GM18858 (cell line): ENCODE data around the gene LEMD2.

ENCODE experiments used
- ATAC-seq: cut with Tn5 transposase; IDR thresholded peaks from one replicate; pipeline ENCODE4 v1.9.1; 2021; ENCODE audit not compliant: unreplicated experiment

Gene LEMD2

GRCh38 chr6:33777398-33778388, 11.2 kb downstream of the LEMD2 start:
- ATAC-seq: no peak

DNA sequence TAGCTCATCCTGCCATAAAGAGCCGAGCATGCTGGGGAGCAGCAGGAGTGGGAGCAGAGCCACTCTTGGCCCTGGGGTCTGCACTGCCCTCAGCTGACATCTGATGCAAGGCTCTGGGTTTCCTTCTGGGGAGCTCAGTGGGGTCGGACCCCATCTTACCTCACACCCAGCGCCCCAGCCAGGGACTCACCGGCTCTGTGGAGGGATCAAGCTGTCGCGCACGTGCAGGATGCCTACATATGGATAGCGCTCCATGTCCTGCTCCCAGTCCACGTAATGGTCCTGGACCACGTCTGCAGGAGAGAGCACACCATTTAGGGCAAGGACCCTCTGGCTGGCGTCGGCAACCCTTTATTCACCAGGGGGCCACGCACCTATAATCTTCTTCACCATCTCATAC, 12.2 kb downstream of the LEMD2 start:
- ATAC-seq: no peak

DNA sequence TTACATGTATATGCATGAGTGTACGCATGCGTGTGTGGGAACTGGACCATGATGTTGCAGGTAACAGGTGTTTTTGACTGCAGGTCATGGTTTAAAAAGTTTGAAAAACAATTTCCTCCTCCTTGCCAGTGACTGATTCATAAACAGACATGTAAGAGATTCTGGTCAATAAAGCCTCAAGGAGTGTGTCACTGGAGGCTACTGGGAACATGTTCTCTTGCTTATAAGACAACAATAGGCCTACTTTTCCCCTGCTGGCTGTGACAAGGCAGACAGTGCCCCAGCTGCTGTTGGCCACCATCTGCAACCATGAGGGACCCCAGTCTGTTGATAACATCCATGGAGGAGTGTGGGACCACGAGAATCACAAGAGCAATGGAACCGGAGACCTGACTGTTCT, 12.7 kb downstream of the LEMD2 start:
- no peak for ATAC-seq

DNA sequence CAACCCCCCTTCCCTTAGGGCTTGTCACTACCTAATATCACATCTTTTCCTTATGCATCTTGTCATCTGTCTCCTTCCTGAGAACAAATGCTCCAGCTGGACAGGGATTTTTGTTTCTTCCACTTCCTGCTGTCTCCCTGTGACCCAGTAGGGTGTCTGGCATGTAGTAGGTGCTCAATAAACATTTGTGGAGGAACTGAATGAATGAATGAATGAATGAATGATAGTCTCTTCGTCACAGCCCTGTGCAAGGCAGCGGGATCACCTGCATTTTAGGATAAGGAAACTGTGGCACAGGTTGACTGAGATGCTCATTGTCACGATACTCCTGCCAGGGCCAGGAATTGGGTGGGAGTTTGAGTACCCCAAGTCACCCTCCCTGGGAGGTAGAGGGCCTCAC, 14.2 kb downstream of the LEMD2 start:
- ATAC-seq: no peak

DNA sequence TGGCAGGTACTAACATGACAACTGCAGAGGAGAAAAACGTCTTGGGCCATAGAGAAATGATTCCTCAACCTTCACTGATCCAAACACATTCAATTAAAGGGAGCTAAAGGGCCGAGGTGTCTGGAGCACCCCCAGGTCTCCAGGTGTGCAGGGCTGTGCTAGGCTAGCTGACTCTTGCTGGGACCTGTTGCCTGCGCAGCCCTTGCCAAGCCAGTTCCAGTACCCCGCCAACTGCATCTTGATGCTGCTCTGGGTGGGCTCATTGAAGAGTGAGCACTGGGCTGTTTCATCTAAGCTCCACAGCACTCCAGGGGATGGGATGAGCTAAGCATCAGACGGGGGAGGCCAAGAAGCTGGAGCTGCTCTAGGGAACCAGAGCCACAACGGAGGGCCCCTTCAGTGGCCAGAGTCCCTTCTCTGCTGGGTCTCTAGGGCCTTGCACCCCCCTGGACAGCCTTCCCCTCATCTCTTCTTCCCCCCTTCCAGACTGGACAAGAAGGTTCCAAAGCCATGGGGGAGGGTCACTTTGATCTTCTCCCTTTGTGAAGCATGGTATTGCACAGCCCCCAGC, 15.9 kb downstream of the LEMD2 start:
- ATAC-seq: no peak

DNA sequence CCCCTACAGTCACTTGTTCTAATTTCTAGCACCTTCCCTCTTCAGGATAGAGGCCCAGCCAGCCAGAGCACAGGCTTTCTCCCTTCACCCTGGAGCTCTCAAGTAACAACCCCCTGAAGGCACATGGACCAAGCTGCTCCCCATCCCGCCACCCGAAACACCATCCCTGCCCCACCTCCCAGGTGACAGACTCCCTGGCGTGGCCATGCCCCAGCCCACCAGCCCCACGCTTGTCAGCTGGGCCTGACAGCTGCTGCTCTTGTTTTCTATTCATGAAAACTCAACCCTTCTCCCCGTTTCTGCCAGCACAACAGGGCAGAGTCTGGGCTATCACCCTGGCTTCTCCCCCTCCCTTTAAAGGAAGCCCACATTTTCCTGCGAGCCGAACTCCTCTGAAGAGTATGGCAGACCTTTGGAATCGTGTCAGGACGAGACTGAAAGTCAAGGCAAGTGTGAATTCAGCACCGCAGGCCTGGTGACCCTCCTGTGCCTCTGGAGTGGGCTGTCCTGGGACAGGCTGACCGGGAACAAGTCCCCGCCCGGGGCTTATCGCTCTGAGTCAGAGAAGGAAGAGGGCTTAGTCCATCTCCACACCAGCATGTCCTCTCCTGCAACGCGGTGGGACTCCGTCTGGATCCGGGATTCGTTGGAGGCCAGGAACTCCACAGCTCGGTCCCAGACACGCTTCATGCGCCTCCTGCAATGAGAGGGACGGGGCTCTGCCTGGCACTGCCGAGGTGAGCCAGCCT, 16.7 kb downstream of the LEMD2 start:
- no peak for ATAC-seq

DNA sequence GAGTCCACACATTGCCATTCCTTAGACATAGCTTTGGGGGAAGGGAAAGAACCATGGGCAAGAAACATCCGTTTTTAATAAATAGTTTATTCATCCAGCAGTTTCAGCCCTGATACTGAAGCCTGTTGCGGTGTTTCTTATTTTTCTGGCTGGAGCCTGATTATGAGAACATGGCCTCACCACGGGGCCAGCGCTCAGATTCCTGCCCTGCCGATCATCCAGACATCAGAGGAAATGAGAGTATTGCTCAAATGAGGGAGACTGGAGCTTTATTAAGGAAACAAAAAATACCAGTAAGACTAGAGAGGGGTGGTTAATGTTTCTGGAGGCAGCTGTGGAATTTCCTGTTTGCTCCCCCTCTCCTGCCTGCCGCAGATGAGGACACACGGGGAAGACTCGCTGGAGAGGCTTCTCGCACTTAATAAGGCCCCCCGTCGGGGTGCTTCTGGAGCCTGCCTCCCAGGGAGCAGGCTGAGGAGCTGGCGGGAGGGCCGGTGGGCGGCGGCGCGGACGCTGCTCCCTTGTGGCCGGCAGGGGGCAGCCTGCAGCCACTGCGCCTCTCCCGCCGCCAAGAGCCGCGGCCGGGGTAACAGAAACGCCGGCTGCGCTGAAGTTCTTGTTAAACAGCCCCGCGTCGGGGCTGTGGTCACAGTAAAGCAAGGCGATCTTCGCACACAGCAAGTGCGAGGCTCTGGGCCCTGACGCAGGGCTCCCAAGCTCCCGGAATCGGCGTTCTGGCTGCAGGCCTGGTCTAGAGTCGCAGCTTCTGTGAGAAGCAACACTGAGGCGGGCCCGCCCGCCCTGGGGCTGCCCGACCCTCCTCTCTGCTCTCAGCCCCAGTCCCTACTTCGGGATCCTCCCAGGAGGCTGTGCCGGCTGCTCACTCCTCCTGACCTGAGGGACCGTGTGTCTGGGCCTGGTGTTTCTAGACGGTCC, 17.5 kb downstream of the LEMD2 start:
- ATAC-seq: no peak

DNA sequence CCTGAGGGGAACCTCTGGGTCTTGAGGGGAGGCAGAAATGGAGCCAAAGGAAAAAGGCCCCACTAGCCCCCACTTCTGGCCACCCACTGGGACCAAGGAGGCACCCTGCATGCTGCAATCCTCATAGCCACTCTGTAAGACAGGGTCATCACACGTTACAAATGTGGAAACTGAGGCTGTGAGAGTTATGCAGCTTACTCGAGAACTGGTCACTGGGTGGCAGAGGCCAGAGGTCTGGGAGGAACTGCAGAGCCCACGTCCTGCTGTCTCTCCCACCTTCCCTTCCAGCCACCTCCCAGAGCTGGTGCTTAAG, 18.1 kb downstream of the LEMD2 start:
- ATAC-seq: no peak

DNA sequence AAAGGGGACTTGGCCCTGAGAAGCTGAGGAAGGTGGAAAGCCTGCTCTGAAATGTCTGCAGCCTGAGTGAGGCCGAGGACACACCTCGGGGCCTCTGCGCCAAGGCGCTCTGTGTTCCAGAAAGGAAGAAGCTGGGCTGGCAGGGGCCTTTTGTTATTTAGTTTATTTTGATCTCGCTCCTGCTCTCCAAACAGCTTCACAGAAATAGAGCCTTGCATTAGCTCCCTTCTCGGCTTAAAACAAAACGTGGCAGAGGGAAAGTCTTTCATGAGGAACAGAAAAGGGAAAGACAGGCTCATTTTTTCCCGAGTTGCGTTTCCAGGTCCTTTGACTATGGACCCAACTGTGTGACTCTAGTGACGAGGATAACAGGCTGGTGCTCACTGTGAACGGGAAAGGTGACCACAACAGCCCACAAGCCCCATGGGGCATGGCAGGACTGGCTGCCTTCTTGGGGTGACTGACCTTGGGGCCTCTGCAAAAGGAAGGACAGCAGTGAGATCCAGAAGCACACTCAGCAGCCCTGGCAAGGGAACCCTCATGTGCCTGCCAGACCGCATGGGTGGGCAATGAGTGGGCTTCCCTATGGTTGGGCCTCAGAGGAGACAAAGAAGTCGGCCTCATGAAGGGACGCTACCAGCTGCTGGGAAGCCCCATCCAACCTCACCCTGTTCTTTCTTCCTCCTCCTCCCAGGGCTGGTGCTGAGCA, 18.7 kb downstream of the LEMD2 start:
- no peak for ATAC-seq

- no peak for ATAC-seq
These were observed 19.6 kb downstream of the LEMD2 start for GRCh38 chr6:33769248-33769821.

DNA sequence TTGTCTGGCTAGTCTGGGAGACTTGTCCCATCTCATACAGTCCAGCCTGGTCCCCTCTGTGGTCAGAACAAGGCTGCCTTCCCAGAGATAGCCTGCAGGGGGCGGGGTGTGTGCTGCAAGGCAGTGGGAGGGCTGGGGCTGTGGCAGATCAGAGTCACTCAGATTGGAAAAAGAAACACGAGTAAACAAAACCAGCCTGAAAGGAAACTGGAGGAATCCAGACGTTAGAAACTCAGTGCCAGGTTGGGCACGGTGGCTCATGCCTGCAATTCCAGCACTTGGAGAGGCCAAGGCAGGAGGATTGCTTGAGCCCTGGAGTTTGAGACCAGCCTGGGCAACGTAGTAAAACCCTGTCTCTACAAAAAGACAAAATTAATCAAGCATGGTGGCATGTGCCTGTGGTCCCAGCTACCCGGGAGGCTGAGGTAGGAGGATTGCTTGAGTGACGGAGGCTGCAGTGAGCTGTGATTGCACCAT, 20.2 kb downstream of the LEMD2 start:
- ATAC-seq: no peak

- ATAC-seq: no peak
These were observed 21.7 kb downstream of the LEMD2 start for GRCh38 chr6:33766921-33767907.

- no peak for ATAC-seq
These were observed 23.6 kb downstream of the LEMD2 start for GRCh38 chr6:33765368-33765767.

DNA sequence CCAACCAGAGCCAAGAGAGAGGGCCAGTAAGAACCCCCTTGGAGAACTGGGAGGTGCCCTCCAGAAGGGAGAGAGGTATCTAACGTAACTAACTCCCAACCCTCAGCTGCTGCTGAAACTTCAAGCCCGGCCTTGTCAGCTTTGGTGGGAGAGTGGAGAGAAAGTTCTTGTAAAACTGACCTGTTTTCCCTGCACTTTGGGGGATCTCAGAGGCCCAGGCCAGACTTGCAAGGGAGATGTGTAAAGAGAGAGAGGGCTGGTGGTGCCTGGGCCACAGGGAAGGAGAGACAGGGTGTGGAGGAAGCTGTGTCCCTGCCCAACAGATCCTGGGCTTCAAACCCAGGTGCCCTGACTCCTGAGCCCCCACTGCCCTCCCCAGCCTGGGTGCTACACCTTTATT, 24.9 kb downstream of the LEMD2 start:
- no peak for ATAC-seq

GRCh38 chr6:33763483-33763882, 25.4 kb downstream of the LEMD2 start:
- ATAC-seq: no peak

DNA sequence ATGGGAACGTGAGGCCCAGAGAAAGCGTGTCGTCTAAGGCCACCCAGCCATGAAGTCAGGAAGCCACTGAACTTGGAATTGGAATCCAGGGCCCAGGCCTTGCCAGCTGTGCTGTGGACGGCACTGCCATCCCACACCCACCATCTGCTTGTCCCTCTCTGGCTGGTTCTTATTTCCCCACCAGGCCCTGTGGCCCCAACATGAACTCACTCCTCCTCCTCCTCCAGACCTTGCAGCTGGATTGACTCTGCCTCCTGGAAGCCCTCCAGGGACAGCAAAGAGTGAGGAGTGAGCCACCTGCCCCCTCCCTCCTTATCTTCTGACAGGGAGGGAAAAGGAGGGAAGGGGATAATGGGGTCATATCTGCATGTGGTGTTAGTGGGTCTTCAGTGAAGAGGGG, 26.2 kb downstream of the LEMD2 start:
- no peak for ATAC-seq

GRCh38 chr6:33761922-33762629, 26.9 kb downstream of the LEMD2 start:
- no peak for ATAC-seq

GRCh38 chr6:33761581-33761921, 27.4 kb downstream of the LEMD2 start:
- no peak for ATAC-seq
